NCI-H1105 treated with DMSO at 0.1 percent for 48 hours (cell line): ENCODE results near the gene RBP3.

ENCODE experiments used
- DNase-seq: peaks from one replicate; lab custom pipeline; 2025; lab: John Stamatoyannopoulos, UW

Gene RBP3

GRCh38 chr10:47336387-47337134 is 11.6 kb upstream of the RBP3 start:
- no peak for DNase-seq

- no peak for DNase-seq
Measured at GRCh38 chr10:47337310-47337709, 10.9 kb upstream of the RBP3 start.

- no peak for DNase-seq
Measured at GRCh38 chr10:47339186-47339735, 8.9 kb upstream of the RBP3 start.

GRCh38 chr10:47339759-47340607 is 8.2 kb upstream of the RBP3 start:
- no peak for DNase-seq

- DNase-seq: peak; percentile 5
Measured at GRCh38 chr10:47340608-47341170, 7.5 kb upstream of the RBP3 start.

- DNase-seq: no peak
Measured at GRCh38 chr10:47344996-47345870, 2.9 kb upstream of the RBP3 start.

GRCh38 chr10:47346581-47347302 is 1.4 kb upstream of the RBP3 start:
- DNase-seq: peak; percentile 71

GRCh38 chr10:47347303-47347675 is 874 bp upstream of the RBP3 start:
- no peak for DNase-seq

GRCh38 chr10:47348661-47349470 is 703 bp downstream of the RBP3 start:
- no peak for DNase-seq

GRCh38 chr10:47349516-47349915 is 1.4 kb downstream of the RBP3 start:
- no peak for DNase-seq

- no peak for DNase-seq
Measured at GRCh38 chr10:47349941-47350371, 1.8 kb downstream of the RBP3 start.

- no peak for DNase-seq
Measured at GRCh38 chr10:47350671-47351640, 2.8 kb downstream of the RBP3 start.

- DNase-seq: no peak
Measured at GRCh38 chr10:47351899-47352815, 4.0 kb downstream of the RBP3 start.

- no peak for DNase-seq
Measured at GRCh38 chr10:47353351-47353750, 5.2 kb downstream of the RBP3 start.

GRCh38 chr10:47354165-47354564 is 6.0 kb downstream of the RBP3 start:
- no peak for DNase-seq

- DNase-seq: no peak
Measured at GRCh38 chr10:47354900-47355299, 6.7 kb downstream of the RBP3 start.

- no peak for DNase-seq
Measured at GRCh38 chr10:47356708-47357107, 8.5 kb downstream of the RBP3 start.

GRCh38 chr10:47357131-47357582 is 9.0 kb downstream of the RBP3 start:
- no peak for DNase-seq
